Activated CD4-positive, alpha-beta T cell treated with anti-CD3 and anti-CD28 coated beads, Interleukin-2, amount 10 ng/mL, durations not matched to agents 24 days and 14 days (primary cell): Measurements from ENCODE around the gene FAM117B. TPM values are rescaled to one million over a fixed set of nuclear protein-coding genes. Genes with fewer than 3 reads are reported as not detected.
"Not testable (repeated sequence)": the region's sequence is repeated elsewhere in the genome, so short reads cannot be mapped to it uniquely, and the experiment has no call there.

Source experiments
- DNase-seq: peaks from one replicate; pipeline ENCODE4 v3.0.0; 2022
- H3K27ac Mint-ChIP-seq: one replicate; pipeline ENCODE4 v1.8.0; 2022; ENCODE audit warnings: mild to moderate bottlenecking, mixed read lengths
- H3K27me3 Mint-ChIP-seq: one replicate; pipeline ENCODE4 v1.8.0; 2022; ENCODE audit warnings: mixed read lengths
- H3K36me3 Mint-ChIP-seq: one replicate; pipeline ENCODE4 v1.8.0; 2022; ENCODE audit warnings: low read depth, mild to moderate bottlenecking, mixed read lengths
- H3K4me1 Mint-ChIP-seq: one replicate; pipeline ENCODE4 v1.8.0; 2021; ENCODE audit warnings: mixed read lengths
- H3K4me3 Mint-ChIP-seq: one replicate; pipeline ENCODE4 v1.8.0; 2022; ENCODE audit warnings: mild to moderate bottlenecking, moderate library complexity, mixed read lengths
- H3K9me3 Mint-ChIP-seq: one replicate; pipeline ENCODE4 v1.8.0; 2021; ENCODE audit warnings: mixed read lengths
- intact Hi-C: fragments of 100-400 bp; cut with micrococcal nuclease; formaldehyde crosslinking; loops from one replicate; pipeline ENCODE4 v1.15.1; 2023
- total RNA-seq: library from RNA; stranded (reverse); gene quantifications from 2 replicates; pipeline ENCODE4 v1.2.3, GENCODE V29; 2022

FAM117B gene
- total RNA-seq, 1 donor from 2014 or later = 14.5 TPM

- peaks cover 15% of the 10 kb centered on the region for H3K36me3 Mint-ChIP-seq
Measured at GRCh38 chr2:202805911-202806310, 171.1 kb downstream of the FAM117B start.

GRCh38 chr2:202807431-202808138 lies 172.8 kb downstream of the FAM117B start:
- intact Hi-C loops, H3K27me3 Mint-ChIP-seq, H3K4me1 Mint-ChIP-seq, H3K4me3 Mint-ChIP-seq, H3K9me3 Mint-ChIP-seq, H3K27ac Mint-ChIP-seq: not testable (repeated sequence)
- DNase-seq = peak; percentile 47
- H3K36me3 Mint-ChIP-seq = peaks cover 18% of the 10 kb centered on the region

More at GRCh38 chr2:202805911-202806310, 171.1 kb downstream of the FAM117B start:
- H3K4me1 Mint-ChIP-seq, H3K27me3 Mint-ChIP-seq, H3K27ac Mint-ChIP-seq, H3K9me3 Mint-ChIP-seq, intact Hi-C loops, H3K4me3 Mint-ChIP-seq: not testable (repeated sequence)
- DNase-seq = peak; percentile 34

GRCh38 chr2:202808754-202809153 lies 174.0 kb downstream of the FAM117B start:
- peaks cover 18% of the 10 kb centered on the region for H3K36me3 Mint-ChIP-seq
- no peaks in the 10 kb centered on the region for H3K4me1 Mint-ChIP-seq
- no peaks in the 10 kb centered on the region for H3K9me3 Mint-ChIP-seq
- H3K4me3 Mint-ChIP-seq = no peak overlapping the region
- peak; percentile 18 for DNase-seq
- no peaks in the 10 kb centered on the region for H3K27me3 Mint-ChIP-seq
- intact Hi-C loops = no loop called here
- no peak overlapping the region for H3K27ac Mint-ChIP-seq

GRCh38 chr2:202813387-202813786 lies 178.6 kb downstream of the FAM117B start:
- DNase-seq = peak; percentile 25
- Mint-ChIP-seq H3K4me3 (no peak overlapping the region), H3K27me3 (no peaks in the 10 kb centered on the region), H3K36me3 (peaks cover 19% of the 10 kb centered on the region), H3K9me3 (no peaks in the 10 kb centered on the region), H3K4me1 (no peaks in the 10 kb centered on the region), H3K27ac (no peak overlapping the region)
- intact Hi-C loops = no loop called here

- no peaks in the 10 kb centered on the region for H3K9me3 Mint-ChIP-seq
Measured at GRCh38 chr2:202814226-202814625, 179.5 kb downstream of the FAM117B start.

GRCh38 chr2:202815548-202816360 lies 181.0 kb downstream of the FAM117B start:
- Mint-ChIP-seq H3K4me3 (no peak overlapping the region), H3K9me3 (no peaks in the 10 kb centered on the region), H3K27me3 (no peaks in the 10 kb centered on the region), H3K27ac (no peak overlapping the region), H3K4me1 (no peaks in the 10 kb centered on the region), H3K36me3 (peaks cover 6% of the 10 kb centered on the region)
- DNase-seq = peak; percentile 26
- intact Hi-C loops = no loop called here

More at GRCh38 chr2:202814226-202814625, 179.5 kb downstream of the FAM117B start:
- Mint-ChIP-seq H3K36me3 (peaks cover 11% of the 10 kb centered on the region), H3K4me3 (no peak overlapping the region), H3K27me3 (no peaks in the 10 kb centered on the region), H3K4me1 (no peaks in the 10 kb centered on the region), H3K27ac (no peak overlapping the region)
- DNase-seq = peak; percentile 23
- intact Hi-C loops = no loop called here

GRCh38 chr2:202817771-202818170 lies 183.0 kb downstream of the FAM117B start:
- H3K4me1 Mint-ChIP-seq = no peaks in the 10 kb centered on the region
- H3K9me3 Mint-ChIP-seq = no peaks in the 10 kb centered on the region
- no peaks in the 10 kb centered on the region for H3K27me3 Mint-ChIP-seq
- no peak overlapping the region for H3K27ac Mint-ChIP-seq
- H3K36me3 Mint-ChIP-seq = peaks cover 2% of the 10 kb centered on the region
- DNase-seq = no peak
- H3K4me3 Mint-ChIP-seq = no peak overlapping the region
- intact Hi-C loops = no loop called here

GRCh38 chr2:202818321-202818720 lies 183.6 kb downstream of the FAM117B start:
- no peak overlapping the region for H3K27ac Mint-ChIP-seq
- no peaks in the 10 kb centered on the region for H3K27me3 Mint-ChIP-seq
- intact Hi-C loops = no loop called here
- H3K9me3 Mint-ChIP-seq = no peaks in the 10 kb centered on the region
- DNase-seq = peak; percentile 41
- no peaks in the 10 kb centered on the region for H3K4me1 Mint-ChIP-seq
- H3K36me3 Mint-ChIP-seq = peaks cover 2% of the 10 kb centered on the region
- H3K4me3 Mint-ChIP-seq = no peak overlapping the region

Other genes with a start within 250 kb of the FAM117B start
- 6.6 and 7.8 TPM in 2 replicates for gene ICA1L, start 236.8 kb downstream of the FAM117B start, total RNA-seq